Measurements from ENCODE around the gene RBMS1.

GRCh38 chr2:160392201-160392600 is 101.4 kb downstream of the RBMS1 start:
- no peak for TF ChIP-seq CTCF (IDR thresholded peaks at IDR 0.05)
- no peak for TF ChIP-seq POLR2AphosphoS5 (IDR thresholded peaks at IDR 0.05; ENCODE audit: insufficient read depth in 1 of 2, low read depth in 1 of 2)

All from vagina (tissue), 2 donors.